Effector CD8-positive, alpha-beta T cell (primary cell): Measurements from ENCODE around the gene SNTA1.
"Not testable (repeated sequence)": the region's sequence is repeated elsewhere in the genome, so short reads cannot be mapped to it uniquely, and the experiment has no call there.

Experiments
- DNase-seq: peaks from one replicate; lab custom pipeline; 2025; lab: John Stamatoyannopoulos, UW

SNTA1 gene

DNA sequence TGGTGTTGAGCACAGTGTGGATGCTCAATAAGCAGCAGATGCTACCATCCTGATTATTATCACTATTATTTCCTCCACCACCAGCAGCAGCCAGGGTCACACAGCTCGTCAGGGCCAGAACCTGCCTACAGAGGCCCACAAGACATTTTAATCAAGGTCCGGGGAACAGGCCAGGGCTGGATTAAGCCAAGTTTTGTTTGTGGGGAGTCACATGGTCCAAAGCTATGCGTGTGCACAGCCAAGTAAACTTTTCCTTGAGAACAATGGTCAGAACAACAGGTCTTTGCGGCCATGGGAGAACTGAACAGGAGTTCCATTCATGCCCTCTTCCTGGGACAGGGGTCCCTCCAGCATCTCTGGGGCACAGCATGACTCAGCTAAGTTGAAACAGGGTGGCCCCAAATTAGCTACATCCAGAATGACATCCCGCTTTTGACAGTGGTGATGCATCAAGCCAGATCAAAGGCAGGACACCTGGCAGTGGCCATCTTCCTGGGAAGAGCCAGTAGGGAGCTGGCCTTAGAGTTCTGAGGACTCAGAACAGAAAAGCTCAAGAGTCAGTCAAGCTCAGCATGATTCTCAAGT is 11.7 kb downstream of the SNTA1 start:
- DNase-seq, result no peak

DNA sequence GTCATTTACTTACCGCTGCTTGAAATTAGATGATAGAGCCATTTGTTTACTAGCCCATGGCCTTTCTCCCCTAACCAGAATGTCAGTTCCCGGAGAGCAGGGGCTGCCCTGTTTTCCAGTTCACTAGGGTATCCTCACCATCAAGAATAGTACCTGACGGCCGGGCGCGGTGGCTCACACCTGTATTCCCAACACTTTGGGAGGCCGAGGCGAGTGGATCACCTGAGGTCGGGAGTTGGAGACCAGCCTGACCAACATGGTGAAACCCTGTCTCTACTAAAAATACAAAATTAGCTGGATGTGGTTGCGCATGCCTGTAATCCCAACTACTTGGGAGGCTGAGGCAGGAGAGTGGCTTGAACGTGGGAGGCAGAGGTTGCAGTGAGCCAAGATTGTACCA is 19.7 kb downstream of the SNTA1 start:
- DNase-seq, result not testable (repeated sequence)

GRCh38 chr20:33423141-33423834 is 20.3 kb downstream of the SNTA1 start:
- DNase-seq, result no peak

DNA sequence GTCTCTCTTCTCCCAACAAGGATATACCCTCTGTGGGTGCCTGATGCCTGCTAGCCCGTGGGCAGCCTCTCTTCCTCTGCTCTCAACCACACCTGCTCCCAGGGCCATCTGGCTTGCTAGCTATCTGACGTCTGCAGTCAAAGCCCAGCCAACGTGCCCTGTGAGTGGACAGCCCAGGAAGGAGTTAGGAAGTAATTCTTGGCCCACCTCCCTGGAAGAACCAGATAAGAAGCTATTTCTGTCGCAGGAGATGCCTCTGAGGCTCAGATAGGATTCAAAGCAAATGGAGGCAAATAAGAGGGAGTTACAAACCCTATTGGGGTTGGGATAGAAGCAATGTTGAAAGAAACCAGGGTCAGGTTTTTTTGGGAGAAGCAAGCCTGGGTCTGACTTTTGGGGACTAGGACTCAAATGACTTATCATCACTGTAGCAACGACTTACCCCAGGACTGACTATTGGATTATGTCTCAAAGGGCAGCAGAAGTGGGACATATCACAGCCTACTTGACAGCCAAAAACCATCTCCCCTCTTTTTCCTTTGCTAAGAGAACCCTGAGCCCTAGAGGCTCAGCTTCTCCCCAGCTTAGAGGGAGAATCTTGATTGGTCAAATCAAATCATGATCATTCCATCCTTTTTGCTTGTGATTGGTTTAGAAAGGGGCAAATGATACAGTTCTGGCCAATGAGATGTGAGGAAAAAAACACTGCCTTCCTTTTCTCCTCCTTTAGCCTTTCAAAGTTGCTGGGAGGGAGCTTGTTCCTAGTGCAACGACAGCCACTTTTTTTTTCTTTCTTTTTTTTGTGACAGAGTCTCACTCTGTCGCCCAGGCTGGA is 24.2 kb downstream of the SNTA1 start:
- no peak for DNase-seq

DNA sequence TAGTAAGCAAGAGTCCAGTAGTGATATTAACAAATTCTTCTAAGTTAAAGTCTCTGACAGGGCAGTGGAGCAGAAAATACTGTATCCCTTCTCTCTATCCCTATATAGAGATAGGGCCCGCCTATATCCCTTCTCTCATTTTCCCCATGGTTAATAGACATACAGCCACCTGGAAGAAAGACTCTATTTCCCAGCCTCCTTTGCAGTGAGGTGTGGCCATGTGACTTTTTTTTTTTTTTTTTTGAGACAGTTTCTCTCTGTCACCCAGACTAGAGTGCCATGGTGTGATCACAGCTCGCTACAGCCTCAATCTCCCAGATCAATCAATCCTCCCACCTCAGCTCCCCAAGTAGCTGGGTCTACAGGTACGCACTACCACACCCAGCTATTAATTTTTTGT is 25.5 kb downstream of the SNTA1 start:
- DNase-seq, result no peak

GRCh38 chr20:33415948-33416347 is 27.6 kb downstream of the SNTA1 start:
- DNase-seq, result no peak

DNA sequence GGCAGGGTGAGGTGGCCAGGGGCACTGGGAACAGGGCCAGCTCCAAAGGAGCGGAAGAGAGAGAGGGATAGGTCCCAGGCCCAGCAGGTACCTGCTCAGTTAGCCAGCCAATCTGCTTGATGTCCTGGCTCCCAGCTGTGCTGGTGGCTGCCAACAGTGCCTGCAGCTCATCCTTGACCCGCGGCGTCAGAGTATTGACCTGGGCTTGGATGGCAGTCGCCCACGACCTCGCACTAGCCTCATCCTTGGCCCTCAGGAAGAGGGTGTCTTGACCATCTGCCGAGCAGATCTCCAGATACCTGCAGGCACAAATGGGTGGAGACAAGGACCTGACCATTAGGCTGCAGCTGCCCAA is 31.1 kb downstream of the SNTA1 start:
- no peak for DNase-seq

GRCh38 chr20:33411711-33412483 is 31.7 kb downstream of the SNTA1 start:
- no peak for DNase-seq

DNA sequence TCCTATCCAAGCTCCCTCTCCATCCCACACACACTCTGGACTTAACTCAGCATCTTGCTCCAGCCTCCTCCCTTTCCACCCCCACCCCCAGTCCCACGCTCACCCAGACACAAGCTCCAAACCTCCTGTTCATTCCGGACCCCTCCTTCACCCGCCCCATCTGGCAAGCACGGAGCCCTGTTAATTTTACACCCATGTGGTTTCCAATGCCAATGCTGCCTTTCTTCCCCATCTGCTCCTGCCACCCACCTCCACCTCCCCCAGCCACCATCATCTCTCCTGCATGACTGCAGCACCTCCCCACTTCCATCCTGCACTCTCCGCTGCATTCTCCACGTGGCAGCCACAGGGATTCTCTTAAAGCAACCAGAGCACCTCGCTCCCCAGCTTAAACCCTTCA is 32.3 kb downstream of the SNTA1 start:
- DNase-seq, result no peak

DNA sequence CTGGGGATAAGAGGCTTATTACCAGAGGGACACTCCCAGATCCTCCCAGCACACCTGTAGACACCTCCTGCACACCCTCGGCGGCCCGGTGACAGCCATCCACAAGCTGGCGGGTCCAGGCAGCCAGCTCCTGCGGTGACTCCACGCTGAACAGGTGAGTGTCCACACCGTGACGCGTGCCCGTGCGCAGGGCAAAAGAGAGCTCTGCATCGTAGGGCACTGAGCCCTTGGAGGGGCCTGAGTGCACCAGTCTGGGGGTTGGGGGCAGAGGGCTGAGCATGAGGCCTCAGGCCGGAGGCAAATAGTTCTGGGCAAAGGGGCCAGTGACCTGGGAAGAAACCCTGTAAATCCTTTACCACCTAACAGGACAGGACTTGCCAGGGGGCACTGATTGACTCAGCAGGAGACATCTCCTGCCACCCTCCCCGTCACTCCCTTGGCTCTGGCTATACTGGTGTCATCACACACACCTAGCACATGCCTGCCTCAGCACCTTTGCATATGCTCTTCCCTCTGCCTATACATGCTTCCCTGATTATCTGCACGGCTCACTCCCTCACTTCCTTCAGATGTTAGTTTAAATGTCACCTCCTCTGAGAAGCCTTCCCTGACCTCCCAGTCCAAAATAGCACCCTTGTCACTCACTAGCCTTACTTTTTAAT is 33.4 kb downstream of the SNTA1 start:
- no peak for DNase-seq

GRCh38 chr20:33408716-33409654 is 34.6 kb downstream of the SNTA1 start:
- no peak for DNase-seq

GRCh38 chr20:33408313-33408712 is 35.2 kb downstream of the SNTA1 start:
- no peak for DNase-seq

DNA sequence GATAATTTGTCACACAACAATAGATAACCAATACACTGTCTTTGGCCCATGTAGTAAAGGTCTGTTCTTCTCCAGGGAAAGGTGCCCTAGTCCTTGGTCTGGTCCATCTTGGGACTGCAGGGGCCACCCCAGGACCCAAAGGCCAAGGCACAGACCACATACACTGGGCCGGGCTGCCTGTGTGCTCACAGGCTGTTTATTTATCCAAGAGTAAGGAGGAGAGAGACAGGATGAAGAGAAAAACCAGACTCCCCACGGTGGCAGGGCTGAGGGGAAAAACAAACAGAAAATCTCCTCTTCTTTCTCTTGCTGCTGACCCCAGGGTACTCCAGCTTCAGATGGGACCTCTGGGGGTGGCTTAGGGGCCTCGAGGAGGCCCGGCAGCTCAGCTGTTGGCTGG is 35.8 kb downstream of the SNTA1 start:
- no peak for DNase-seq

DNA sequence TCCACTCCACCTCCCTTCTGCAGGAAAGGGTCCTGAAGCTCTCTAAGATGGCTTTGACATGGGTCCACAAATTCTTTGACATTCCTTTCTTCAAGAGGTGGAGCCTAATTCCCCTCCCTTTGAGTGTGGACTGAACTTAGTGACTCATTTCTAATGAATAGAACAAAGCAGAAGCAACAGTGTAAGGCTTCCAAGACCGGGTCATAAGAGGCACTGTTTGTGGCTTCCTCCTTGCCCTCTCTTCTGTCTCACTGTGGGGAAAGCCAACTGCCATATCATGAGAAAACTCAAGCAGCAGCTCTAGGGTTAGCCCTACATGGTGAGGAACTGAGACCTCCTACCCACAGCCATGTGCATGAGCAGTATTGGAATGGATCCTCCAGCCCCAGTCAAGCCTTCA is 36.3 kb downstream of the SNTA1 start:
- DNase-seq, result no peak

- DNase-seq, result no peak
Measured at GRCh38 chr20:33404281-33404680, 39.3 kb downstream of the SNTA1 start.

- no peak for DNase-seq
Measured at GRCh38 chr20:33401921-33402369, 41.6 kb downstream of the SNTA1 start.

DNA sequence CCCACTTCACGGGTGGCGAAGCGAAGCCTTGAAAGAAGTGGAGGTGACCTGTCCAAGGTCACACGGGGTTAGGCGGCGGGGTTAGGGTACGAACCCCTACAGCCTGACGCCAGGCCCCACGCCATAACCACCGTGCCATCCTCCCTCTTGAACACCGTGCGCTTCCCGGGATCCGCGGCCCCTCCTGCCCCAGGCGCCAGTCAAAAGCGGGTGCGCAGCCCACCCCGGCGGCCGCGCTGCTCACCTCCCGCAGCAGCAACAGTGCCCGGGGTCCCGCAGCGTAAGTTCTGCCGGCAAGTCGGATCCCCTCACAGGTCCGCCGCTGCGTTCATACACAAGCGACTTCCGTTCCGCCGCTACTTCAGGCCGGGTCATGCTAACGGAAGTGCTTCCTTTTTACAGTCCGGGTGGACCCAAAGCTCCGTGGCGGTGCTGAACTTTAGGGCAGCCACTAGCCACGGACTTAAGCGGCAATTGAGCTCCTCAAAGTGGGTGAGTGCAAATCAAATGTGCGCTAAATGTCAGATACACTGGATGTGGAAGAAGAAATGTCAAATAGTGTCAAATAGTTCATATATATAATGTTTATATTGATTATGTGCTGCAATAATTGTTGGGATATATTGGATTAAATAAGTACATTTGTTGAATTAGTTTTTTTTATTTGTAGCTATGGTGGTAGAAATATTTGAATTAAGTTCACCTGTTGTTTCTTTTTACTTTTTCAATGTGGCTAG is 42.2 kb downstream of the SNTA1 start, which contains the start of gene CDK5RAP1:
Gene CDK5RAP1 (minus strand): TSS at position 336 of the 737 bp plus-strand sequence. CDS start 4,455 bp downstream, outside the sequence.
- peak; percentile 69 for DNase-seq

GRCh38 chr20:33400812-33401183 is 42.8 kb downstream of the SNTA1 start:
- DNase-seq, result no peak

DNA sequence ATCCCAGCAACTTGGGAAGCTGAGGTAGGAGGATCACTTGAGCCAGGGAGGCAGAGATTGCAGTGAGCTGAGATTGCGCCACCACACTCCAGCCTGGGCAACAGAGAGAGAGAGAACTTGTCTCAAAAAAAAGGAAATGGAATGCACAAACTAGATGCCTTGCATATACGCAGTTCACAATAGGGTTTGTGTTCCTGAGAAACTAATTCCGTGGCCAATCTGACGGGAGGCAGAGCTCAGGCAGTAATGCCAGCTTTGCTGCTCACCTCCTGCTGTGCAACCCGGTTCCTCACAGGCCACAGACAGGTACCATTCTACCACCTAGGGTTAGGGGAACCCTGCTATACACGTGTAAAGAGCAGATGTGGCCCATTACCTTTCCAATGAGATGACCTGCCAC is 43.6 kb downstream of the SNTA1 start:
- no peak for DNase-seq

- DNase-seq, result no peak
Measured at GRCh38 chr20:33394718-33395117, 48.8 kb downstream of the SNTA1 start.
